Measurements from ENCODE around the gene ATOH7. TPM values are rescaled to one million over a fixed set of nuclear protein-coding genes. Genes with fewer than 3 reads are reported as not detected.
A peak's percentile ranks its signal among the peaks of the same experiment; 100 is the strongest.

The ATOH7 gene
- total RNA-seq, 1 experiment from 2014 or later: 1.1 TPM

DNA sequence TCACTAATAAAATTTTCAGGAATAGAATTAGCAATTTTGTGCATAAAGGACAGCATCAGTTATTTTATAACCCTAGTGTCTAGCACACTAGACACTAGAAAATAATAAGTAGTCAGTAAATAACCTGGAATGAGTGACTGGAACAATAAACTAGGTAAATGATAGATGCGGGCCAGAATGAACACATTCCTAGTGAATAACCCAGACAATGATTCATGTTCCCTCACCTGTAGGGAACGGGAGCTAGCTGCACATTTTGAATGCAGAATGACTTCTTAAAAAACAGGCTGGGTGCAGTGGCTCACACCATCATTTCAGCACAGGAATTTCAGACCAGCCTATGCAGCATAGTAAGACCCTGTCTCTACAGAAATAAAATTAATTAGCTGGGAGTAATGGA lies 3.2 kb upstream of the ATOH7 start:
- POLR2A ChIA-PET (ENCODE audit: unreplicated experiment): interaction anchor here (0.6 kb wide), 1 partner anchor 145 kb away, joined by 5 read pairs; no protein-coding TSS in a partner anchor
- Histone ChIP-seq H3K36me3 (ENCODE audit: low read depth, low read length) (no peaks in the 10 kb centered on the region), H3K79me2 (ENCODE audit: low read length) (no peaks in the 10 kb centered on the region), H3K27me3 (ENCODE audit: low read length) (no peaks in the 10 kb centered on the region), H3K4me2 (ENCODE audit: low read length) (no peak overlapping the region), H4K20me1 (ENCODE audit: low read length) (no peaks in the 10 kb centered on the region), H3K9me3 (ENCODE audit: low read length) (no peaks in the 10 kb centered on the region), H2AFZ (ENCODE audit: low read length) (no peak overlapping the region), H3F3A (ENCODE audit: low read length, unreplicated experiment) (no peaks in the 10 kb centered on the region), H3K4me3 (ENCODE audit: low read length) (no peak overlapping the region), H3K4me1 (ENCODE audit: insufficient read depth, low read length) (peaks cover 19% of the 10 kb centered on the region), H3K9ac (ENCODE audit: low read length) (no peak overlapping the region), H3K27ac (ENCODE audit: low read length) (no peak overlapping the region), H3K9me2 (replicated peaks; ENCODE audit: low read length) (no peaks in the 10 kb centered on the region)
- CTCF ChIA-PET: interaction anchor here (0.5 to 1.1 kb wide), 2 partner anchors 20 to 22 kb away, joined by 3 to 7 read pairs; no protein-coding TSS in a partner anchor
- TF ChIP-seq, protein P1, sequence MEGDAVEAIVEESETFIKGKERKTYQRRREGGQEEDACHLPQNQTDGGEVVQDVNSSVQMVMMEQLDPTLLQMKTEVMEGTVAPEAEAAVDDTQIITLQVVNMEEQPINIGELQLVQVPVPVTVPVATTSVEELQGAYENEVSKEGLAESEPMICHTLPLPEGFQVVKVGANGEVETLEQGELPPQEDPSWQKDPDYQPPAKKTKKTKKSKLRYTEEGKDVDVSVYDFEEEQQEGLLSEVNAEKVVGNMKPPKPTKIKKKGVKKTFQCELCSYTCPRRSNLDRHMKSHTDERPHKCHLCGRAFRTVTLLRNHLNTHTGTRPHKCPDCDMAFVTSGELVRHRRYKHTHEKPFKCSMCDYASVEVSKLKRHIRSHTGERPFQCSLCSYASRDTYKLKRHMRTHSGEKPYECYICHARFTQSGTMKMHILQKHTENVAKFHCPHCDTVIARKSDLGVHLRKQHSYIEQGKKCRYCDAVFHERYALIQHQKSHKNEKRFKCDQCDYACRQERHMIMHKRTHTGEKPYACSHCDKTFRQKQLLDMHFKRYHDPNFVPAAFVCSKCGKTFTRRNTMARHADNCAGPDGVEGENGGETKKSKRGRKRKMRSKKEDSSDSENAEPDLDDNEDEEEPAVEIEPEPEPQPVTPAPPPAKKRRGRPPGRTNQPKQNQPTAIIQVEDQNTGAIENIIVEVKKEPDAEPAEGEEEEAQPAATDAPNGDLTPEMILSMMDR (conservative IDR thresholded peaks at IDR 0.05; ENCODE audit: low read depth, low read length): no peak
- TF ChIP-seq EZH2 (IDR thresholded peaks at IDR 0.05; ENCODE audit: low read length, unreplicated experiment): no peak
- no peak for TF ChIP-seq EZH2phosphoT487 (IDR thresholded peaks at IDR 0.05; ENCODE audit: borderline replicate concordance, low read length)
- BruUV-seq (replicated peaks): no TSS peak
- peak; percentile 92 for DNase-seq
- ATAC-seq: peak; percentile 21
- intact Hi-C loops (cut with micrococcal nuclease): no loop called here

DNA sequence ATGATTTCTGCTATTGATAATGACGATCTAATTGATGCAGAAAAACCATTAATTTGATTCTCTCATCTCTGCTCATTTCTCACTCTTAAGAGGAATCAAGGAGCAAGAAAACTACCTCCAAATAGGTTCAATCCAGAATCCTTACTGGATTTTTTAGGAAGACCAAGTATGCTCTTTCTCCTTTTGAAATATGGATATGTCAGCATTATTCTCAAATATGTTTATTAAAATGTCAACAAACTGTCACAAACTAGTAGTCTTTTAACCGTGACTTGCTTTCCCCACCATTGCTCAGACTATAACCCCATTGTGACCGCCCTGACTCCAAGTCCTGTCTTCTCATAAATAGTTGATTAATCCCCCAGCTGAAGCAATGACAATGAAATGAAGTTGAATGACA lies 1.1 kb upstream of the ATOH7 start:
- Histone ChIP-seq H3K79me2 (ENCODE audit: low read length) (no peaks in the 10 kb centered on the region), H2AFZ (ENCODE audit: low read length) (no peak overlapping the region), H3K27ac (ENCODE audit: low read length) (no peak overlapping the region), H4K20me1 (ENCODE audit: low read length) (no peaks in the 10 kb centered on the region), H3F3A (ENCODE audit: low read length, unreplicated experiment) (no peaks in the 10 kb centered on the region), H3K9ac (ENCODE audit: low read length) (no peak overlapping the region), H3K9me2 (replicated peaks; ENCODE audit: low read length) (no peaks in the 10 kb centered on the region), H3K4me2 (ENCODE audit: low read length) (no peak overlapping the region), H3K4me1 (ENCODE audit: insufficient read depth, low read length) (peaks cover 19% of the 10 kb centered on the region), H3K9me3 (ENCODE audit: low read length) (no peaks in the 10 kb centered on the region), H3K4me3 (ENCODE audit: low read length) (no peak overlapping the region), H3K27me3 (ENCODE audit: low read length) (no peaks in the 10 kb centered on the region), H3K36me3 (ENCODE audit: low read depth, low read length) (no peaks in the 10 kb centered on the region)
- BruUV-seq (replicated peaks): no TSS peak
- TF ChIP-seq EZH2 (IDR thresholded peaks at IDR 0.05; ENCODE audit: low read length, unreplicated experiment): no peak
- TF ChIP-seq, protein P1 (conservative IDR thresholded peaks at IDR 0.05; ENCODE audit: low read depth, low read length): no peak
- no peak for TF ChIP-seq EZH2phosphoT487 (IDR thresholded peaks at IDR 0.05; ENCODE audit: borderline replicate concordance, low read length)
- POLR2A ChIA-PET (ENCODE audit: unreplicated experiment): no interaction called here
- intact Hi-C loops (cut with micrococcal nuclease): no loop called here
- CTCF ChIA-PET: no interaction called here
- ATAC-seq (no peak), DNase-seq (no peak)

DNA sequence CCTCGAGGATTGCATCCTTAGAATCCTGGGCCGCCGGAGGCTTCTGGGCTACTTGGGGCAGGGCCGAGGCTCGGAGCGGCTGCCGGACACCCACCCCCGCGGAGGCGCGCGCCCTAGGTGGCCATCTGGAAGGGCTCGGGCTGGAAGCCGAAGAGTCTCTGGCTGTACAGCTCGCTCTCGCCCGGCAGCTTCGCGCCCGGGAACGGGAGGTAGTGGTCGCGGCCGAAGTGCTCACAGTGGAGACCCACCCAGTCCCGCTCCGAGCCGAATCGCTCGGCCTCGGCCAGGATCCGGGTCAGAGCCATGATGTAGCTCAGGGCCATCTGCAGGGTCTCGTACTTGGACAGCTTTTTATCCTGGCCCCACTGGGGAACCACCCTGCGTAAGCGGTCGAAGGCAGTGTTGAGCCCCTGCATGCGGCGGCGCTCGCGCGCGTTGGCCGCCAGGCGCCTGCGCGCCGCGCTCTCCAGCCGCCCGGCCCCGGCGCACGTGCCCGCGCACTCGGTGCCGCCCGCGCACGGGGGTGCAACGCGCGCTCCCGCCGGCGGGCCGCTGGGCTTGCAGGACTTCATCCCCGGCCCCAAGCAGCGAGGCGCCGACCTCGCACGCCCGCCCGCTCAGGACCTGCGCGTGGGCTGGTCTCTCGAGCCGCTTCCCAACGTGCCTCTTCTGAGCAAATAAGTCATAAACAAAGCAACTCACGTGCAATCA lies 652 bp downstream of the ATOH7 start:
- intact Hi-C loops (cut with micrococcal nuclease): no loop called here
- peak overlapping the region; percentile 99 for H2AFZ ChIP-seq (ENCODE audit: low read length)
- peak overlapping the region; percentile 94 for H3K4me2 ChIP-seq (ENCODE audit: low read length)
- no peaks in the 10 kb centered on the region for H3F3A ChIP-seq (ENCODE audit: low read length, unreplicated experiment)
- H3K4me3 ChIP-seq (ENCODE audit: low read length): peak overlapping the region; percentile 75
- no peaks in the 10 kb centered on the region for H3K79me2 ChIP-seq (ENCODE audit: low read length)
- DNase-seq (peak; percentile 84), ATAC-seq (peak; percentile 92)
- no peaks in the 10 kb centered on the region for H4K20me1 ChIP-seq (ENCODE audit: low read length)
- no peak overlapping the region for H3K27ac ChIP-seq (ENCODE audit: low read length)
- H3K9me3 ChIP-seq (ENCODE audit: low read length): no peaks in the 10 kb centered on the region
- peaks cover 19% of the 10 kb centered on the region for H3K4me1 ChIP-seq (ENCODE audit: insufficient read depth, low read length)
- CTCF ChIA-PET: interaction anchor here (1.4 kb wide), 1 partner anchor 19 kb away, joined by 9 read pairs; no protein-coding TSS in a partner anchor
- POLR2A ChIA-PET (ENCODE audit: unreplicated experiment): interaction anchor here (0.7 kb wide), 1 partner anchor 114 kb away, joined by 6 read pairs; no protein-coding TSS in a partner anchor
- peak overlapping the region; percentile 72 for H3K9ac ChIP-seq (ENCODE audit: low read length)
- H3K27me3 ChIP-seq (ENCODE audit: low read length): no peaks in the 10 kb centered on the region
- no peaks in the 10 kb centered on the region for H3K9me2 ChIP-seq (replicated peaks; ENCODE audit: low read length)
- no peaks in the 10 kb centered on the region for H3K36me3 ChIP-seq (ENCODE audit: low read depth, low read length)
- BruUV-seq (replicated peaks): no TSS peak
- TF ChIP-seq EZH2 (IDR thresholded peaks at IDR 0.05; ENCODE audit: low read length, unreplicated experiment) (no peak), EZH2phosphoT487 (IDR thresholded peaks at IDR 0.05; ENCODE audit: borderline replicate concordance, low read length) (no peak)
- TF ChIP-seq, protein P1 (conservative IDR thresholded peaks at IDR 0.05; ENCODE audit: low read depth, low read length): no peak; the same call in 1 of the 2 replicates

All from PC-3 (cell line).